MCF 10A (cell line): Measurements from ENCODE around the gene TCF4. TPM values are rescaled to one million over a fixed set of nuclear protein-coding genes. Genes with fewer than 3 reads are reported as not detected.
A peak's percentile ranks its signal among the peaks of the same experiment; 100 is the strongest.

Experiments used
- BruUV-seq: library from RNA; stranded (reverse); fragments of 400-500 nt; replicated peaks from 2 replicates; lab custom pipeline; 2021; lab: Mats Ljungman, UMichigan
- CTCF ChIA-PET: fragments of 300-600 bp; sonication (Branson Sonifier 250); formaldehyde crosslinking; extraction: SDS; loops from one replicate; lab custom pipeline; 2021; ENCODE audit warnings: antibody characterized with exemption, inconsistent platforms; lab: Yijun Ruan, JAX
- POLR2A ChIA-PET: fragments of 300-600, 350-650 bp; sonication (Branson Sonifier 250); formaldehyde crosslinking; extraction: SDS; loops from one replicate; lab custom pipeline; 2020; ENCODE audit warnings: antibody characterized with exemption, inconsistent platforms; lab: Yijun Ruan, JAX
- DNase-seq: peaks from one replicate; pipeline ENCODE4 v3.0.0-alpha.2; 2018; ENCODE audit not compliant: unreplicated experiment
- H3K27ac Mint-ChIP-seq: one replicate; pipeline ENCODE4 v1.8.0; 2022; ENCODE audit warnings: mild to moderate bottlenecking, low read depth, mixed read lengths; ENCODE audit not compliant: unreplicated experiment
- H3K27me3 Mint-ChIP-seq: one replicate; pipeline ENCODE4 v1.8.0; 2022; ENCODE audit warnings: mixed read lengths; ENCODE audit not compliant: insufficient read depth, unreplicated experiment
- H3K36me3 Mint-ChIP-seq: one replicate; pipeline ENCODE4 v1.8.0; 2022; ENCODE audit warnings: mild to moderate bottlenecking, moderate library complexity, mixed read lengths; ENCODE audit not compliant: insufficient read depth, unreplicated experiment
- H3K4me1 Mint-ChIP-seq: one replicate; pipeline ENCODE4 v1.8.0; 2022; ENCODE audit warnings: mixed read lengths; ENCODE audit not compliant: insufficient read depth, unreplicated experiment
- H3K4me3 Mint-ChIP-seq: one replicate; pipeline ENCODE4 v1.8.0; 2022; ENCODE audit warnings: mild to moderate bottlenecking, moderate library complexity, mixed read lengths; ENCODE audit not compliant: unreplicated experiment
- H3K9me3 Mint-ChIP-seq: one replicate; pipeline ENCODE4 v1.8.0; 2022; ENCODE audit warnings: mixed read lengths; ENCODE audit not compliant: unreplicated experiment
- intact Hi-C: fragments of 100-400 bp; cut with micrococcal nuclease; formaldehyde crosslinking; loops from 2 replicates; pipeline ENCODE4 v1.14.1; 2022
- total RNA-seq: library from RNA; stranded (reverse); gene quantifications from 2 replicates; pipeline ENCODE4 v1.2.3, GENCODE V29; 2022
- TF ChIP-seq, protein P1 (sequence below): fragments of 200-600 bp; IDR thresholded peaks from one replicate; pipeline ENCODE4 v1.8.0; 2022; ENCODE audit warnings: antibody characterized with exemption, mild to moderate bottlenecking; ENCODE audit not compliant: unreplicated experiment

TCF4 gene
- total RNA-seq, 1 experiment from 2014 or later, result 6.2 TPM

- no peaks in the 10 kb centered on the region for H3K27me3 Mint-ChIP-seq
- no TSS peak for BruUV-seq
- no peaks in the 10 kb centered on the region for H3K9me3 Mint-ChIP-seq
- CTCF ChIA-PET, result interaction anchor here (1.2 kb wide), 1 partner anchor 13 kb away, joined by 6 read pairs; no protein-coding TSS in a partner anchor
- H3K27ac Mint-ChIP-seq, result no peak overlapping the region
- intact Hi-C loops, result no loop called here
- no peak for DNase-seq
- no peaks in the 10 kb centered on the region for H3K4me1 Mint-ChIP-seq
- TF ChIP-seq, protein P1, sequence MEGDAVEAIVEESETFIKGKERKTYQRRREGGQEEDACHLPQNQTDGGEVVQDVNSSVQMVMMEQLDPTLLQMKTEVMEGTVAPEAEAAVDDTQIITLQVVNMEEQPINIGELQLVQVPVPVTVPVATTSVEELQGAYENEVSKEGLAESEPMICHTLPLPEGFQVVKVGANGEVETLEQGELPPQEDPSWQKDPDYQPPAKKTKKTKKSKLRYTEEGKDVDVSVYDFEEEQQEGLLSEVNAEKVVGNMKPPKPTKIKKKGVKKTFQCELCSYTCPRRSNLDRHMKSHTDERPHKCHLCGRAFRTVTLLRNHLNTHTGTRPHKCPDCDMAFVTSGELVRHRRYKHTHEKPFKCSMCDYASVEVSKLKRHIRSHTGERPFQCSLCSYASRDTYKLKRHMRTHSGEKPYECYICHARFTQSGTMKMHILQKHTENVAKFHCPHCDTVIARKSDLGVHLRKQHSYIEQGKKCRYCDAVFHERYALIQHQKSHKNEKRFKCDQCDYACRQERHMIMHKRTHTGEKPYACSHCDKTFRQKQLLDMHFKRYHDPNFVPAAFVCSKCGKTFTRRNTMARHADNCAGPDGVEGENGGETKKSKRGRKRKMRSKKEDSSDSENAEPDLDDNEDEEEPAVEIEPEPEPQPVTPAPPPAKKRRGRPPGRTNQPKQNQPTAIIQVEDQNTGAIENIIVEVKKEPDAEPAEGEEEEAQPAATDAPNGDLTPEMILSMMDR, result no peak
- no peak overlapping the region for H3K4me3 Mint-ChIP-seq
- H3K36me3 Mint-ChIP-seq, result no peaks in the 10 kb centered on the region
- POLR2A ChIA-PET, result no interaction called here
Observed at GRCh38 chr18:55525845-55526244, 62.1 kb downstream of the TCF4 start.

DNA sequence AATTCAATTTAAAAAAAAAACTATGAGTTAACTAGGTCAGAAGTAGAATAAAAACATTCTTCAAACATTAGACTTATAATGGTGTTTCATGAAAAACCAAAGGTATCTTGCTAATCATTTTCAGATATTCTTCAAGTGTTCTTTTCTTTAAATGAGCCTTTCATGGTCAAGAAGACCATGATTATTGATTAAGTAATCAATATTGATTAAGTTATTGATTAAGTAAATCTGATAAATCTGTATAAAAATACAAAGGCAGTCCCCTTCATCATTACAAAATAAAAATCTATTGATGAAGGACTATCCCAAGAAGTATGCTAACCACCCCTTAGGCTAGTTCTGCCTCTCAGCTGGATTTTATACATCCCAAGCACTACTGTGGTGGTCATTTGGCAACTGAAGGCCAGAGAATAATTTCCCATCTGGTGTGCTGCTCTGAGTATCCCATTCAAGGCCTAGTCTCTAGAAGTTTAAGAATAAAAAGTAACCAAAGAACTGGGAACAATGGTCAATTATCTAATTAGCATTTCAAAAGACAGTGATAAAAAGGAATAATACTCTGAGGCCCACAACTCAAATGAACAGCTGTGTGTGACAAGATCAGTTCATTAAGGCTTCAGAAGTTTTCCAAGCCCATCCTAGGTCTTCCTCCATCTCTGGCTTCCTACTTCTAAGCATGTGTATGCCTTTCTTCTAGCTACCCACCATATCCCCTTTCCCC lies 63.5 kb downstream of the TCF4 start:
- intact Hi-C loops, result no loop called here
- Mint-ChIP-seq H3K4me3 (no peak overlapping the region), H3K4me1 (no peaks in the 10 kb centered on the region), H3K36me3 (no peaks in the 10 kb centered on the region), H3K27me3 (no peaks in the 10 kb centered on the region), H3K9me3 (no peaks in the 10 kb centered on the region), H3K27ac (no peak overlapping the region)
- POLR2A ChIA-PET, result no interaction called here
- TF ChIP-seq, protein P1, result no peak
- DNase-seq, result no peak
- CTCF ChIA-PET, result interaction anchor here (0.6 to 1.2 kb wide), 4 partner anchors 11 to 110 kb away, joined by 3 to 6 read pairs (median 3); no protein-coding TSS in a partner anchor
- no TSS peak for BruUV-seq

DNA sequence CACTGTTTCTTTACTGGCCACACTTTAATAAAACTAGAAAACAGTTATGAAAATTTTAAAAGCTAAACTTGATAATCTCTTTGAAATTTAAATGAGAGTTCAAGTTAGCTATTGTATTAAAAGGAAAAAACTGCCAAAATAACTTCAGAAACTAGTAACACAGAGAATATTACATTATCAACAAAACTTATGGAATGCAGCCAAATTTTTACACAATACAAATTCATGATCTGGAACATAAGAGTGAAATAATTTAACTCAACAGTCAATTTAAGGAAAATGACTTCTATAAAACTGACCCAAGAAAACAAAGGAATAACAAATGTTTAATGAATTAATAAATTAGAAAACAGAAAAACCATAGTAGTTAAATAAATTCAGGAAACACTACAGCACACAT lies 65.0 kb downstream of the TCF4 start:
- H3K4me3 Mint-ChIP-seq, result no peak overlapping the region
- no peaks in the 10 kb centered on the region for H3K27me3 Mint-ChIP-seq
- H3K36me3 Mint-ChIP-seq, result no peaks in the 10 kb centered on the region
- no peak overlapping the region for H3K27ac Mint-ChIP-seq
- no TSS peak for BruUV-seq
- H3K9me3 Mint-ChIP-seq, result no peaks in the 10 kb centered on the region
- TF ChIP-seq, protein P1, result no peak
- no peaks in the 10 kb centered on the region for H3K4me1 Mint-ChIP-seq
- CTCF ChIA-PET, result interaction anchor here (0.5 kb wide), 1 partner anchor 111 kb away, joined by 3 read pairs; no protein-coding TSS in a partner anchor
- POLR2A ChIA-PET, result no interaction called here
- intact Hi-C loops, result no loop called here
- no peak for DNase-seq

GRCh38 chr18:55522011-55522410 lies 66.0 kb downstream of the TCF4 start:
- TF ChIP-seq, protein P1, result no peak
- H3K27ac Mint-ChIP-seq, result no peak overlapping the region
- intact Hi-C loops, result no loop called here
- BruUV-seq, result no TSS peak
- no peak overlapping the region for H3K4me3 Mint-ChIP-seq
- CTCF ChIA-PET, result interaction anchor here (0.6 kb wide), 1 partner anchor 118 kb away, joined by 3 read pairs; no protein-coding TSS in a partner anchor
- no peaks in the 10 kb centered on the region for H3K27me3 Mint-ChIP-seq
- POLR2A ChIA-PET, result no interaction called here
- H3K4me1 Mint-ChIP-seq, result no peaks in the 10 kb centered on the region
- H3K9me3 Mint-ChIP-seq, result no peaks in the 10 kb centered on the region
- peak; percentile 23 for DNase-seq
- no peaks in the 10 kb centered on the region for H3K36me3 Mint-ChIP-seq
